Activated gamma-delta T cell treated with anti-CD3 and anti-CD28 coated beads, Interleukin-2, amount 50 U/mL, for 16 hours (primary cell): Measurements from ENCODE around the gene PLA2G4D.

Experiments
- DNase-seq: peaks from one replicate; pipeline ENCODE4 v3.0.0-alpha.2; 2020; ENCODE audit warnings: low read depth

Gene PLA2G4D

DNA sequence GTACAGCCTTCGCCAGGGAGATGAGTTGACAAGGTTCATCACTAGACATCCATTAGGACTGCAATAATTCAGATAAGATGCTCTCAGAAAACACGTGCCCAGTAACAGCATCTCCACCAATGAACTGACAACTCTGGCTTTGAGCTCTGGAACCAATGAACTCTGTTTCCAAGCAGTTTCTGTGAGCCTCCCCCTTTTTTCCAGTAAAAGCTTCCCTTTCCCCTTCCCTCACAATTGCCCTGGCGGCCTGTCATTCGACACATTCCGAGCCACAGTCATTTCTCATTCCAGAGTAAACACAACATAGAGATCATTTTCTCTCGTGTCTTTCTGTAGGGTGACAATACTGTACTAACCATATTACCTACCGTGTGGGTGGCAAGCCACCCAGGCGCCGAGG lies 3.6 kb downstream of the PLA2G4D start:
- no peak for DNase-seq

DNA sequence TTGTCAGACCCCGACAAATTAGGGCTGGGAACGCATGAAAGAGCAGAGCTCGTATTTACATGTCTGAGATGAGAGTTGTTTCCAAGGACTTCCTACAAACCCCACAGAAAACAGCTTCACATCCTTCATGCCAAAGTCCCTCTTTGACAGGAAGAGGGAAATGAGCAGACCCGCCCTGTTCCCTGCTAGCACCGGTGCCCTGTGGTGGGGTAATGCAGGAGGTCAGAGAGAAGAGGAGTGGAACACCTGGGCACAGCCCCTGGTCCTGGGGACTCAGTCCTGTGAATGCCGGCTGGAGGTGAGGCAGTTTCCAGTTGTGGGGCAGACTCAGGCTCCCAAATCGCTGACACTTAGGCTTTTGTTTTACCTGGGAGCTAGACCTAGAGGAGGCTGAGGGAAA lies 4.0 kb downstream of the PLA2G4D start:
- DNase-seq, result no peak

DNA sequence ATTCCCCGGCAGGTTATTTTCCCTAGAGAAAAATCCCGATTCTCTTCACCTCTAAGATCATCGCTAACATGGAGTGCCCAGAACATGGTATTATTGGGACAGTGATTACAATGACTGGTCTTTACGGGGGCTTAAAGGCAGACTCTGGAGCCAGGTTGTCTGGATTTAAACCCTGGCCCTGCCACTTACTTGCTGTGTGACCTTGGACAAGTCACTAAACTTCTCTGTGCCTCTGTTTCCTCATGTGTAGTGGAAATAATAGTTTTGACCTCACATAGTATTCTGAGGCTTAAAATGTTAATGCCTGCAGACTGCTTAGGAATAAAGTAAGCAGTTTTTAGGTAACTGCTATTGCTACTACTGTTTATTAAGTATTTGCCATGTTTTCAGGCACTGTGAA lies 4.4 kb downstream of the PLA2G4D start:
- DNase-seq, result no peak

DNA sequence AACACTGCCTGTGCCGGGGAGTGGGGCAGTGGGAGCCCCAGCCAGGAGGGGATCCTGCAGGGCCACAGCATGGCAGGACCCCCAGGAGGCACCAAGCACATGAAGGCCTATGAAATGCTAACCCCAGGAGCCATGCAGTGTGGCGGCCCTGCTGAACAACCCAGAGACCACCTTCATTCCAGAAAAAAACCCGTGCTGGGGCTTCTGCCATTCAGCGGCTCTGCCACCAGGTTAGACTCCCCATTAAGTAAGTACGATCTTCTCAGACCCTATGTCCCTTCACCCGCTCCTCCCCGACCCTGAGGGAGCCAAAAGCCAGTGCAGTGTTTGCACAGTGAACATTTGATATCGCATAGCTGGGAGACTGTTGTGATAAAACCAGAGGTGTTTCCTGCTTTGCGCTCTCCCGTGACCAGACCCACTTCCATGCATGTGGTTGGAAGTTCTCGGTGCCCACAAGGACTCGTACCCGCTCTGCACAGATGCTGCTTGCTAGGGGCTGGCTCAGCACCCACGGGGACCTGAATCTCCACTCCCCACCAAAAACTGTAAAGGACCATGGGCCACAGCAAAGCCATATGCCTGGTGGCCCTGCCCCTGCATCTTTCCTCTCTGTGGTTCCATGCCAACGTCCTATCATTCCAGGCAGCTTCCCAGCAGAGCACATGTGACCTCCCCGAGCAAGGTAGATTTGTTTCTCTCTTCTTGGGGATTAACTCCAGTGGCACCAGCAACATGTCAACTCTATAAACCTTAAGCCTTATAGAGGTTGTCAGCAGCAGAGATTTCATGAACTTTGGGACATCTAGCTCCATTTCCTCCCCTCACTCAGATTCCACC lies 5.3 kb downstream of the PLA2G4D start:
- DNase-seq, result no peak

DNA sequence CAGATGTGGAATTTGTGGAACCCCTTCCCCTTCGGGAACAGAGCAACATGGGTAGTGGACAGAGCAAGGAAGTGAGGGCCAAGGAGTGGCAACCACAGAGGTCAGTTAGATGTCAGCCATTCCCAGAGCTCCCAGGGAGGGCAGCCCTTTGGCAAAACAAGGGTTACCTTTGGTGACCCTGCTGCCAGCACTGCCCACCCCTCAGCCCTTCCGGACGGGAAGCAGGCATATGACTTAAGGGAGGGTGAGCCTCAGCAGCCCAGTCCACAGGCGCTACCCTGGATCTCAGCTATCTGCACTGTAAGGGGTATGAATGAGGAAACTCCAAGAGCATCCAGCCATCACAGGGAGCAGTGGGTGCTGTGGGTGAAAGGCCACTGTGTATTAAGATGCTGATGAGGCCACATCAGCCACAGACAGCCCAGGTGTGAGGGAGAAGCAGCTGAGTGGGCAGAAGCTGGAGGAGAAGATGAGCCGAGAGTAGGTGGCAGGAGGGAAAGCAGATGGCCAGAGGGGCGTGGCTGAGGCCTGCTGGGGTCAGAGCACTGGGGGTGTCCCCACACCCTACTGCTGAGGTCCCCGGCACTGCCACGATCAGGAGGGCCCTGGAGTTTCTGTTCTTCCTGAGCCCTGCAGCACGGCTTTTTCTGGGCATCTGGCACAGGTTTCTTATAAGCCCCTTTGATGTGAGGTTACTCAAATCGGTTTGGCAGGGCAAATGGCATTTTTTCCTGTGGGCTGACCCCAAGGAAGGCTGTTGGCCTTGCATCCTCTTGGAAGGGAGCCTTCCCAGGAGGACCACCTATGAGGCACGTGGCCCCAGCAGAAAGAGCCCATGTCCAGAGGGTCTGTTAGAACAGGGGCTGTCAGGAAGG lies 6.2 kb downstream of the PLA2G4D start:
- DNase-seq, result no peak

DNA sequence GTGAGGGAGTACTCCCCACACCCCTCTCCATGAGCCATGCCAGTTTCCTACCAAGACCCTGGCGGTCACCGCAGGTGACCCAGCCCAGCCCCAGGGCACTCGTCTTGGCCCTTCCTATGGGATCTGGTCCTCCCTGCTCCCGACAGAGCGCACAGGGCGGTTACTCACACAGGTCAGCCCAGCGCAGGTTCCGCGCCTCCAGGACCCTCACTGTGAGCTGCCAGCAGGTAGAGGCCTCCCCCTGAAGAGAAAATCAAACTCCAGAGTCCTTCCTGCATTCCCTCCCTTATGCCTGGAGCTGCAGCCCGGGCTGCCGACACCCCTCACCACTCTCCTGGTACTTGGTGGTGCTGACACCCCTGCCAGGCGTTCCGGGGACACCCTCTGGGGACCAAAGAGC lies 6.9 kb downstream of the PLA2G4D start:
- DNase-seq, result no peak

DNA sequence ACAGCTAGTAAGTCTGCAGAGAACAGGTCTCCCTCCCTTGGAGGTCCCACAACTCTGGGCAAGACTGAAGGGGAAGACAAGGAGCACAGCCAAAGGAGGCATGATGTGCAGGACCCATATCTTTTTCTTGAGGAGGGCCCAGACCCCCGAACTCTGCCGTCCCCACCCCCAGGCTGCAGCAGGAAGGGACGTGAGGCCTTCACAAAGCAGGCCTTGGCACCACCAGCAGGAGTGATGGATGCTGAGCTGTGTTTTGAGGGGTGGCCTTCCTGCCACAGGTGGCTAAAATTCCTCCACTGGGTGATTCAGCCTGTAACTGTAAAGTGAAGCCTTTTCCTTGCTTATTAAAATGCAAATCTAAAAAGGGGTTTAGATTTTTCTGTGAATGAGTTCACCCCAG lies 8.6 kb downstream of the PLA2G4D start:
- DNase-seq, result no peak

DNA sequence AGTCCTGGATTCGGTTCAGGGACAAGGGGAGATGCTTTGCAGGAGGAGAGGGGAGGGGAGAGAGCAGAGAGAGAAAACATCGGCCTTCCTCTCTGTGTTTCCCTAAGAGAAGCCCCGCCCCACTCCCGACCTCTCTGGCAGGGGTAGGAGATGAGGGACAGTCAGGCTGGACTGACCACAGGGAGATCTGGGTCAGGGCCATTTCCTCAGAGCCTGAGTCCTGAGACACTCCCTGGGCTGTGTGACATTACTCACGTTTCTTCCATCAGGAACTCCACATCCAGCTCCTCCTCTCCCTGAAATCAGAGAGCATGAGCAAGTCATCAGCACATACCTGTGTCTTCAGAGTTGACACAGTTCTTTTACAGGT lies 9.1 kb downstream of the PLA2G4D start:
- DNase-seq, result no peak

DNA sequence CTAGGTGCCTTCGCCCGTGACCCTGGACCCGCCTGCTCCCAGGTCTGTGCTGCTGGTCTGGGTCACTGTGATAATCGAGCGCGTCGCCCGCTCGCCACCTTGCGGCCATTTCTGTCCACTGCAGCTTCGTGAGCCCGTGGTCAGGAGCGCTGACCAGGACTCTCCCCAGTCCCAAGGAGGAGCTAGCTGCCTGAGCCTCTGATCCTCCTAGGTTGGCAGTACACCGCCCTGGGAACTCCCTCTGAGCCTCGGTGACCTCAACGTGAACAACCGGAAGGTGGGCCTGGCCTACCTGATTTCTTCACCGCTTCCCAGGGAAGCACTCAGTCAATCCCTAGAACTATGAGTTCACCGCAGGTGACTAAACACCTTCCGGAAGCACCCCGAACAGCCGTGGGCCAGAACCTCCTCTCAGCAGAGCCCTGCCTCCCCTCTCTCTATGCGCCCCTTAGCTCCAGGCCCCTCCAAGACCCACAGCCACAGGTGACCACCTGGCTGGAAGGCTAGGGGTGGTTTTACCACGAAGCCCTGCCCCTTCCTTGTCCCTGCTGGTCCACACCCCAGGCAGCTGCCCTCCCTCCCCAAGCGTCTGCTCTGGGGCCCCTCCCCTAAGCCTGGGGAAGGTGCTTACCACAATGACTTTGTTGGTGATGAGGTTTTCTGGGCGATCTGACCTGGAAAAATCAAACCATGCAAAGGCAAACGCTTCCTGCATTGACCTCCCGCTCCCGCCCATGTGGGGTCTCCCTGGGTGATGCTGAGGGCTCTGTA lies 9.7 kb downstream of the PLA2G4D start:
- DNase-seq, result no peak

DNA sequence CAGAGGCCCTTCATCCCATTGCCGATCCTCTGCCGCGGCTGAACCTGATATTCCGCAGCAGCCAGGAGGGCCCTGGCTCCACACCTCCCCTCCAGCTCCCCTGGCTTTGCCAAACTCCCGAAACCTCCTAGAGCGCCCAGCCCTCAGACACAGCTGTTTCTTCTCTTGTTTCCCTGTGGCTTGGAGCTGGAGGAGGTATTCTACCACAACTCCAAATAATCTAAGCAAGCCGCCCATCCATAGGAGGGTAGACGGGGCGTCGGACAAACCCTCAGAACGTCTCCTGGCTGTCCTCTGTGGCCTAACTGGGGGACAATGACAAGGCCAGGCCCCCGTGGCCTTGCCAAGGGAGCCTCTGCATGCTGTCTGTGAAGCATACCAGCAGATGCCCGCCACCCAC lies 10.4 kb downstream of the PLA2G4D start:
- DNase-seq, result no peak

DNA sequence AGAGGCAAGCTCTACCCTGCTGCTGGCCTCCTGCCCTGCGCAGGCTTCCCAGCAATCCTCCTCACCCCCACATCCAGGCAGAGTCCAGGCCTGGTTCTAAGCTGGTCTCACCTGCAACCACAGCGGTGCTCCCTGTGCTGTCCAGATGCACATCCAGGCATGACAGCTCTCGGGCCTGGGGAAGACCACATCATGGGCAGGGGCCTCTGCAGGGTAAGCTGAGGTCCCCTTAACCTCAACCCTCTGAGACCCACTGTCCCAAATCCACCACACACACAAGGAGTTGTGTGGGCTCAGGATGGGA lies 10.8 kb downstream of the PLA2G4D start:
- no peak for DNase-seq

DNA sequence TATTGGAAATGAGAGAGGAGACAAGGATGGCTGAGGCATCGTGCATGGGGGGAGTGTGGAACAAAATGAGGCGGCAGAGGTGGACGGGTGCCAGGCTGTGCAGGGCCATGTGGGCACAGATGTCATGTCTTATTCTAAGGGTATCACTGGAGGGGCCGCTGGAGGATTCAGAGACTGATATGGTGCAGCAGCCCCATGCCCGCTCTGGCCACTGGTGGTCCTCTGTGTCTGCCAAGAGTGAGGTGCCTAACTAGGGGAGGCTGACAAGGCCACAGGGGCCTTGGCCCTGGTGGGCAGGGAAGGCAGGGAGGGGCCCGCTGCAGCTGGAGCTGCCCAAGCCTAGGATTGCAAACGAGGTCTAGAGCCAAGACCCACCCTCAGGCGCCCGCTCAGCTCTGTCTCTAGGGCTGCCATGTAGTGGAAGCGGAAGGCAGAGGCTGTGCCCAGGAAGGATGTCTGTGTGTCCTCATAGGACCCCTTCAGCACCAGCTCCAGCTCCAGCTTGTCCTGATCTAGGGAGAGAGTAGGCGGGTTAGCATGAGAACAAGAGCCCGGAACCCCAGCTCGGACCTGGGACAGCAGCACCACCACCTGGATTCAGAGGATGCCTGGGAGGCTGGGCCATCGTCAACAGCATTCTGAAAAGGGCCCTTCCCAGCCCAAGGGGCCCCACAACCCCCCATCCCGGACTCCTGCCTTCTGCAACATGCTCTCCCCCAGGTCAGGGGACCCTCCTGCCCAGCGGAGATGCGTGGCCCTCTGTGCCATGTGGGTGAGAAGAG lies 11.3 kb downstream of the PLA2G4D start:
- no peak for DNase-seq

DNA sequence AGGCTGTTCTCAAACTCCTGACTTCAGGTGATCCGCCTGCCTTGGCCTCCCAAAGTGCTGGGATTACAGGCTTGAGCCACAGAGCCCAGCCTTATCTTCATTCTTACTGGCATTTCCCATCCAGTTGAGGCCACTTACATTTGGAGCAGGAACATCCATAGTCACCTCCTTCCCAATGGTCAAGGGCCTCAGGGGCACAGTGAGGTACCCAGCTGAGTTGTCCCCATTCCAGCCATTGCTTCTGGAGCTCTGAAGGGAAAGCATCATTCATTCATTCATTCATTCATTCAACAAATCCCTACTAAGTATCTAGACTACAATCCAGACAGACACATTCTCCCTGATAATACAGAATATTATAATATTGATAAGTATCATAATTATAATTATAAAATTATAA lies 12.2 kb downstream of the PLA2G4D start:
- DNase-seq, result no peak

DNA sequence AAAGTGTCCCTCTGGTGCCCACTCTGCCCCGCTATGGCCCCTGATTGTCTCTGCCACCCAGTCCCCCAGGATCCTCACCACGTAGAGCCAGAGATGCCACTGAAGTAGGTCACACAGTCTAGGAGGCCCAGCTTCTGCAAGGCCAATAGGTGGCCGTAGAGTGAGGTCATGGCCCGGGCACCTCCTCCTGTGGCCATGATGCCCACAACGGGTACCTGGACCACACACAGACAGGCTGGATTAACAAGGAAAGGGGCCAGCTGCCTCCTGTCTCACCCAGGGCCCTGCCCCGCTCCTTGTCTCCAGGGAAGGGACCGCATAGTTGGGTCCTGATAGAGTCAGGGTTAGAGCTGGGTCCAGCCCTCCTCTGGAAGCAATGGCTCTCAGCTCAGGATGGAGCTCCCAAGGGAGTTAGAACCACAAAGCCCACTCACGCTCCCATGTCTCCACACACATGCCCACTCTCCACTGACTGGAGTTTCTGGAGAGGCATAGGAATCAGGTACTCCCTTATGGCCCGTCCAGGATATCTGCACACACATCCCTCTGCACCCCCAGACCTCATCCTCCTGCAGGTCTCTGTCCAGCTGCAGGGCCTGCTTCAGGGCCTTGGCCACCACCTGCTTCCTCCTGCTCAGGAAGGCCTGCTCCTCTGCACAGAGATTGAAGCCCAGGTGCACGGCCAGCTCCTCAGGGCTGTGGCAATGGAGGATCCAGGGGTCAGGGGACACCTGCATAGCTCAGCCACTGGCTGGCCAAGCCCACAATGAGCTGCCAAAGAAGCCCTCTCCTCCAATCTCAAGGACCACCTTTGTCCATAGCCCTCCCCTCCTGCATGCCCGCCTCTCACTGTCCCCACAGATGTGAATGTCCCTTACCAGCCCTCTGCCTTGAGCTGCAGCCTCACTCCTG lies 13.2 kb downstream of the PLA2G4D start:
- no peak for DNase-seq

DNA sequence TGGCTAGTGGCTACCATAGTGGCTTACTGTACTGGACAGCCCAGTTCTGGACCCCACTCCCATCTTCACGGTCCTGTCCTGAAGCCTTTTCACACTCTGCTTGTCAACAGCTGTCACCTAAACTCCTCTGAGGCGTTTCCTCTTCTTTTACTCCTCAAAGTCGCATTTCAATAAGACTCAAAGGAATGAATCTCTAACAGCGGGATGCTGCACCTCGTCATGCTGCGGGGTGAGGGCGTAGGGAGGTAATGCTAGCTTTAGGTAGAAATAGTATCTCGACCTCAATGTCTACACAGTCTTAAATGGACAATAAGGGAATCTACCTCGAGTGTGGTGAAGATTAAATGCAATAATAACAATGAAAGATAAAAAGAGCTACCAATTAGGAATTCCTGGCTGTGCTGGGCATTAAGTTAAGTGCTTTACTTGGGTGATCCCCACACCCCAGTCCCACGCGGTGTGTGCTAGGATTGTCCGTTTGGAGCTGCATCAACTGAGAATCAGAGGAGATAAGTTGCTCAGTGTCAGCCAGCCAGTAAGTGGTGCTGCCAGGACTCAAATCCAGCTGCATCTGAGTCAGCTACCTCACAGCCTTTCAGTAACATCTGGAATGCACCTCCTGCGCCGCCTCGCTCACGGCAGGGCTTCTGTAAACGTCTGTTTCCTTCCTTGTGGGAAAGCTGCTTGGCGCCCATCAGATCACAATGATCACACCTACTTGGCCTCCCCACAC lies 14.0 kb downstream of the PLA2G4D start:
- no peak for DNase-seq

DNA sequence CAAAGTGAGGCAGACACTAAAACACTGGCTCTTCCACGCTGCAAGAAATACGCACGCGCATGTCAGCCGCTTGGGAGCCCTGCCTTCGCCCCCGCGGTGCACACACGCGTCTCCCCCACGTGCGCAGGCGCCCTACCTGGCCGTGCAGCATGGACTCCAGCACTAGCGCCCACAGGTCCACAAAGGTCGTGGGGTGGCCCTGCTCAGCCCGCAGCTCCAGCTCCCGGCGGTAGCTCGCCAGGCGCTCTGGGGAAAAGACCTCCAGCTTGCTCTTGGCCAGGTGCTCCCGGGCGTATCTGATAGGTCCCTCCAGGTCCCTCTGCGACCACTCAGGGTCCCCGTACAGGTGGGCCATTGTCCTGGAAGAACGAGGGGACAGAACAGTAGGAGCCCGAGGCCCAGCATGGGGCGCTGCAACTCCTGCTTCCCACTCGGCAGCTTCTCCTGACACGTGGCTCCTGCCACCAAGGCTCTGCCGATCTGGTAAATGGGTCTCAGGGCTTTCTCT lies 14.9 kb downstream of the PLA2G4D start:
- no peak for DNase-seq

DNA sequence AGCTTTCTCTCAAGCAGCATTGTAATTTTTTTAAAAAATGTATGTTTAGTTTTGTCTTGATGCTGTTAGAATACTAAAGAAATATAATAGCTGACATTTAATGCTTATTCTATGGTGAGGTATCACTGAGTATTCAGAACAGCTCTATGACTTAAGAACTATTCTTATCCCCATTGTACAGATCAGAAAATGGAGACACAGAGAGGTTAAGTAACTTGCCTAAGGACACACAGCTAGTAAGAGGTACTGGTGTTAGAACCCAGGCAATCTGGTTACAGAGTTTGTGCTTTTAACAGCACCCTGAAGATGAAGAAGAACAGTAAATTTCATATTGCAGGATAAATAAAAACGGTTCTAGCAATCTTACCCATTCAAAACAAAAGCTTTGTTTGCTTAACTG lies 15.5 kb downstream of the PLA2G4D start:
- DNase-seq, result no peak

DNA sequence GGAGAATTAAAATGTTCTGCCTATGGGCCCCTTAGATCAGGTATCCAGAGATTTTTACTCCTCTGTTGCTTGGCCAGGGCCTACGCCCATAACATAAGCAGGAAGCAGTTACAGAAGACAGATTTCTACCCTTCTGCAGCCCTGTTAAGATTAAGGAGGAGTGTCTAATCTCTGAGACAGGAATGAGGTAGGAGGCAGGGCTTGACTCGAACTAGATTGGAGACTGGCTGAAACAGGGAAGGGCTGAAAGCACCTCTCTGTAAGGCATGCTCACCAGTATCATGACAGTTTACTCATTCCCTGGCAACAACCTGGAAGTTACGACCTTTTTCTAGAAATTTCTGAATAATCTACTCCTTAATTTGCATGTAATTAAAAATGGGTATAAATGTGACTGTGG lies 16.7 kb downstream of the PLA2G4D start:
- DNase-seq, result no peak

DNA sequence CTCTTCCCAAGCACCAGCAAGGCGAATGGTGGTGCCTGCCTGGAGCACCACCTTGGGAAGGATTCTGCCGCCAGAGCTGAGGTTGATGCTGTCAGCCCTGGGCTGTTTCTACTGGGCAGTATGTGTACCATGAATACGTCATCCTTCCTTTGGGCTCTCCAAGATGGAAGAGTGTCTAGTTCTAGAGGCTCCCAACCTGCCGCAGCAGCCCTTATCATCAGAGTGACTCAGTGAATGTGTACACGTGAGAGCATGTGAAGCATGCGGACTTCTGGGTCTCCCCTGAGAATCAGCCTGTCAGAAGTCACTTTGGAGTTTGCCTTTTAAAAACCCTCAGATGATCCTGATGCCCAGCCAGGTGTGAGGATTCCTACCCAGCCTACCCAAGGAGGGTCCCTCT lies 20.9 kb downstream of the PLA2G4D start:
- DNase-seq, result no peak

DNA sequence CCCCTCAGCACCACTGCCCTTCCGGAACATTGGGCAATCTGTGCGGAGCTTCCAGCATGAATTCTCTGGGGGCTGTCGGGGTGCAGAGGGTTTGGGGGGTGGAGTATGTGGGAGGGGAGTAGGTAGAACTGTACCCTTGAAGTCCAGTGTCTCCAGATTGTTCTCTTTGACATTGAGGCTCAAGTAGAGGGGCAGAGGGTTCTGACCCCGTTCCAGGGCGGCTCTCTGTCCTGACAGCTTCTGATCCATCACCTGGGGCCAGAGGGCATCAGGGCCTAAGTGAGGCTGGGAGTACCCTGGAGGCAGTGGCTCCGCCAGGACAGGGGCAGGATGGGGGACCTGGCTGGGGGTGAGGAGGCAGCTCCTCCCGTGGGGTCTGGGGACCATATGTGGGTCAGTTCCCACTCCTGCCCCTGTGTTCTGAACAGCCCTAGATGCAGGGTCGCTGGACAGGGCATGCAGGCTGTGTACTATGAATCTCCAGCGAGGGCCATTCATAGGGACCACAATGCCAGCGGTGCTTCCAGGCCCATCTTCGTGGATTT lies 22.1 kb downstream of the PLA2G4D start:
- DNase-seq, result no peak
